K562 (cell line): ENCODE measurements around the gene CCT3. TPM values are rescaled to one million over a fixed set of nuclear protein-coding genes. Genes with fewer than 3 reads are reported as not detected.
A peak's percentile ranks its signal among the peaks of the same experiment; 100 is the strongest.

Source experiments
- MEIS2 ChIP-seq: fragments of 450-650 bp; IDR thresholded peaks from 2 replicates; pipeline ENCODE4 v1.6.1; 2014; ENCODE audit warnings: mild to moderate bottlenecking; ENCODE audit not compliant: partially characterized antibody
- MTF1 ChIP-seq: fragments of 250-450 bp; sonication (Bioruptor Pico); IDR thresholded peaks from 2 replicates; pipeline ENCODE4 v1.9.0; 2021; ENCODE audit warnings: moderate library complexity, mild to moderate bottlenecking, inconsistent platforms, borderline replicate concordance
- OTX1 ChIP-seq: fragments of 450-650 bp; formaldehyde crosslinking; IDR thresholded peaks from 2 replicates; pipeline ENCODE4 v1.4.0; 2022; ENCODE audit warnings: mild to moderate bottlenecking
- PHF20 ChIP-seq: fragments of 450-650 bp; IDR thresholded peaks from 2 replicates; pipeline ENCODE4 v1.6.1; 2018; ENCODE audit not compliant: partially characterized antibody
- ZNF431 ChIP-seq: sonication (generic); formaldehyde crosslinking; IDR thresholded peaks from 2 replicates; pipeline ENCODE4 v1.8.0; 2022; ENCODE audit warnings: mild to moderate bottlenecking, missing genetic modification reagents
- ZNF778 ChIP-seq: fragments of 450-650 bp; formaldehyde crosslinking; IDR thresholded peaks from 2 replicates; pipeline ENCODE4 v1.4.0; 2020; ENCODE audit warnings: mild to moderate bottlenecking, moderate library complexity
- polyA plus RNA-seq, 8 experiments: library from polyadenylated mRNA; depleted of rRNA in 4 of 8; stranded (reverse) in 5 of 8; unstranded in 3 of 8; fragments of >200 nt; fragmentation: Nextera tagmentation in 2 of 8; fragmentation: Illumina TruSeq in 1 of 8; extraction: Ambion mirVana in 2 of 8; extraction: Trizol in 1 of 8; gene quantifications; 2 replicates each; pipeline versions ENCODE4 v1.2.1 to v1.2.3, GENCODE V29; 2011 to 2014; ENCODE audit warnings: inconsistent platforms in 1 of 8, missing spikeins in 1 of 8
- total RNA-seq, 7 experiments: library from RNA; depleted of rRNA in 6 of 7; stranded (reverse); fragments of >200 nt in 6 of 7; fragmentation: Illumina TruSeq in 2 of 7; extraction: Trizol in 2 of 7; gene quantifications; 2 replicates each; pipeline versions ENCODE4 v1.2.1 to v1.2.3, GENCODE V29; 2011 to 2021; ENCODE audit warnings: low replicate concordance in 1 of 7
- TF ChIP-seq, protein P1 (sequence below), 2 experiments: fragments of 450-650 bp in 1 of 2; sonication (generic) in 1 of 2; formaldehyde crosslinking in 1 of 2; IDR thresholded peaks; 2 replicates each; pipeline versions ENCODE4 v1.7.1 to v1.9.0; 2016 to 2022; ENCODE audit warnings: inconsistent platforms in 1 of 2, mild to moderate bottlenecking in 1 of 2, missing genetic modification reagents in 1 of 2
- TF ChIP-seq, protein P2 (sequence below): fragments of 450-650 bp; formaldehyde crosslinking; IDR thresholded peaks from 2 replicates; pipeline ENCODE4 v1.4.0; 2022; ENCODE audit warnings: missing genetic modification characterization
- TF ChIP-seq, protein P3 (sequence below): sonication (generic); formaldehyde crosslinking; IDR thresholded peaks from 2 replicates; pipeline ENCODE4 v1.9.0; 2022; ENCODE audit warnings: mild to moderate bottlenecking, missing genetic modification reagents
- TF ChIP-seq, protein P4 (sequence below): fragments of 450-650 bp; IDR thresholded peaks from 2 replicates; pipeline ENCODE4 v1.6.1; 2014; ENCODE audit warnings: low read depth, mild to moderate bottlenecking, moderate library complexity, borderline replicate concordance

The CCT3 gene
- total and polyA plus RNA-seq, 9 of the 15 experiments (the other 6 are each of a cell fraction or from before 2014, with no cell fraction given): 475 to 1,167 (median 610) TPM

DNA sequence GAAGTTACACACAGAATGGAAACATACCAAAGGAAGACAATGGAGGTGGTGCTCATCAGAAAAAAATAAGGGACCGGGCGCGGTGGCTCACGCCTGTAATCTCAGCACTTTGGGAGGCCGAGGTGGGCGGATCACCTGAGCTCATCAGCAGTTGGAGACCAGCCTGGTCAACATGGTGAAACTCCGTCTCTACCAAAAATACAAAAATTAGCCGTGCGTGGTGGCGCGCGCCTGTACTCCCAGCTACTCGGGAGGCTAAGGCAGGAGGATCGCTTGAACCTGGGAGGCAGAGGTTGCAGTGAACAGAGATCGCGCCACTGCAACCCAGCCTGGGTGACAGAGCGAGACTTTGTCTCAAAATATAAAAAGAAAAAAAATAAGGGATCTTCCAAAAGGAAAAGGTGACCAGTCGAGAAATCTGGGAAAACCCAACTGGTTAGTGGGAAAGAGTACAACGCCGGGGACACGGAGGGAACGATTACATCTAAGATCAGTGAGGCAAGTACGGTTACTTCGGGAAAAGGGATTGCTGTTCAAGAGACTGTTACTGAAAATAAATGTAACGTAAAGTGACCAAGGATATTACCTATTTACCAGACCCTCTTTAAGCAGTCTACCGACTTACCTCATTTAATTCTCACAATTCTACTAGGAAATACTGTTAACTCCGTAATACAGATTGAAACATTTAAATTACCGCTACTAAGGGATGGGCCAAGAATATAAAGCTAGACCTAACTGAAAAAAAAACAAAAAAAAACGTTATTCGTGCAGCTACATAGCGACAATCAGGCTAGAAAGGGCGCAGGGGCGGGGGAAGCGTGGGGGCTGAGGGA, 822 bp downstream of the CCT3 start (continued):
- TF ChIP-seq, protein P1, sequence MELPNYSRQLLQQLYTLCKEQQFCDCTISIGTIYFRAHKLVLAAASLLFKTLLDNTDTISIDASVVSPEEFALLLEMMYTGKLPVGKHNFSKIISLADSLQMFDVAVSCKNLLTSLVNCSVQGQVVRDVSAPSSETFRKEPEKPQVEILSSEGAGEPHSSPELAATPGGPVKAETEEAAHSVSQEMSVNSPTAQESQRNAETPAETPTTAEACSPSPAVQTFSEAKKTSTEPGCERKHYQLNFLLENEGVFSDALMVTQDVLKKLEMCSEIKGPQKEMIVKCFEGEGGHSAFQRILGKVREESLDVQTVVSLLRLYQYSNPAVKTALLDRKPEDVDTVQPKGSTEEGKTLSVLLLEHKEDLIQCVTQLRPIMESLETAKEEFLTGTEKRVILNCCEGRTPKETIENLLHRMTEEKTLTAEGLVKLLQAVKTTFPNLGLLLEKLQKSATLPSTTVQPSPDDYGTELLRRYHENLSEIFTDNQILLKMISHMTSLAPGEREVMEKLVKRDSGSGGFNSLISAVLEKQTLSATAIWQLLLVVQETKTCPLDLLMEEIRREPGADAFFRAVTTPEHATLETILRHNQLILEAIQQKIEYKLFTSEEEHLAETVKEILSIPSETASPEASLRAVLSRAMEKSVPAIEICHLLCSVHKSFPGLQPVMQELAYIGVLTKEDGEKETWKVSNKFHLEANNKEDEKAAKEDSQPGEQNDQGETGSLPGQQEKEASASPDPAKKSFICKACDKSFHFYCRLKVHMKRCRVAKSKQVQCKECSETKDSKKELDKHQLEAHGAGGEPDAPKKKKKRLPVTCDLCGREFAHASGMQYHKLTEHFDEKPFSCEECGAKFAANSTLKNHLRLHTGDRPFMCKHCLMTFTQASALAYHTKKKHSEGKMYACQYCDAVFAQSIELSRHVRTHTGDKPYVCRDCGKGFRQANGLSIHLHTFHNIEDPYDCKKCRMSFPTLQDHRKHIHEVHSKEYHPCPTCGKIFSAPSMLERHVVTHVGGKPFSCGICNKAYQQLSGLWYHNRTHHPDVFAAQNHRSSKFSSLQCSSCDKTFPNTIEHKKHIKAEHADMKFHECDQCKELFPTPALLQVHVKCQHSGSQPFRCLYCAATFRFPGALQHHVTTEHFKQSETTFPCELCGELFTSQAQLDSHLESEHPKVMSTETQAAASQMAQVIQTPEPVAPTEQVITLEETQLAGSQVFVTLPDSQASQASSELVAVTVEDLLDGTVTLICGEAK (IDR thresholded peaks at IDR 0.05): no peak; the same call in 1 of the 2 replicates
- TF ChIP-seq, protein P1 (CRISPR knock-in tag; IDR thresholded peaks at IDR 0.05): no peak
- TF ChIP-seq MEIS2: no peak
- TF ChIP-seq OTX1 (CRISPR knock-in tag): no peak
- TF ChIP-seq ZNF431 (CRISPR knock-in tag): 0 out of 2 replicates have a peak, but pooled peaks have one; percentile 12
- TF ChIP-seq, protein P2, sequence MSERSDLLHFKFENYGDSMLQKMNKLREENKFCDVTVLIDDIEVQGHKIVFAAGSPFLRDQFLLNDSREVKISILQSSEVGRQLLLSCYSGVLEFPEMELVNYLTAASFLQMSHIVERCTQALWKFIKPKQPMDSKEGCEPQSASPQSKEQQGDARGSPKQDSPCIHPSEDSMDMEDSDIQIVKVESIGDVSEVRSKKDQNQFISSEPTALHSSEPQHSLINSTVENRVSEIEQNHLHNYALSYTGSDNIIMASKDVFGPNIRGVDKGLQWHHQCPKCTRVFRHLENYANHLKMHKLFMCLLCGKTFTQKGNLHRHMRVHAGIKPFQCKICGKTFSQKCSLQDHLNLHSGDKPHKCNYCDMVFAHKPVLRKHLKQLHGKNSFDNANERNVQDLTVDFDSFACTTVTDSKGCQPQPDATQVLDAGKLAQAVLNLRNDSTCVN: no peak
- TF ChIP-seq, protein P3, sequence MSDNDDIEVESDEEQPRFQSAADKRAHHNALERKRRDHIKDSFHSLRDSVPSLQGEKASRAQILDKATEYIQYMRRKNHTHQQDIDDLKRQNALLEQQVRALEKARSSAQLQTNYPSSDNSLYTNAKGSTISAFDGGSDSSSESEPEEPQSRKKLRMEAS (CRISPR knock-in tag): no peak
- TF ChIP-seq MTF1 (CRISPR knock-in tag): no peak
- TF ChIP-seq, protein P4, sequence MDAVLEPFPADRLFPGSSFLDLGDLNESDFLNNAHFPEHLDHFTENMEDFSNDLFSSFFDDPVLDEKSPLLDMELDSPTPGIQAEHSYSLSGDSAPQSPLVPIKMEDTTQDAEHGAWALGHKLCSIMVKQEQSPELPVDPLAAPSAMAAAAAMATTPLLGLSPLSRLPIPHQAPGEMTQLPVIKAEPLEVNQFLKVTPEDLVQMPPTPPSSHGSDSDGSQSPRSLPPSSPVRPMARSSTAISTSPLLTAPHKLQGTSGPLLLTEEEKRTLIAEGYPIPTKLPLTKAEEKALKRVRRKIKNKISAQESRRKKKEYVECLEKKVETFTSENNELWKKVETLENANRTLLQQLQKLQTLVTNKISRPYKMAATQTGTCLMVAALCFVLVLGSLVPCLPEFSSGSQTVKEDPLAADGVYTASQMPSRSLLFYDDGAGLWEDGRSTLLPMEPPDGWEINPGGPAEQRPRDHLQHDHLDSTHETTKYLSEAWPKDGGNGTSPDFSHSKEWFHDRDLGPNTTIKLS: no peak
- no peak for TF ChIP-seq ZNF778
- peak; percentile 34 for TF ChIP-seq PHF20
